GM23338 (cell line): ENCODE measurements around the gene SNF8. TPM values are rescaled to one million over a fixed set of nuclear protein-coding genes. Genes with fewer than 3 reads are reported as not detected.

ENCODE experiments used
- ATAC-seq: fragments of 200-7000 bp; cut with Tn5 transposase; 3 replicates; pipeline ENCODE4 v1.9.1; 2020
- DNase-seq: peaks from one replicate; pipeline ENCODE4 v3.0.0-alpha.2; 2015; ENCODE audit warnings: low spot score
- H2AFZ ChIP-seq: fragments of 200-600 bp; sonication (generic); 2 replicates; pipeline ENCODE4 v1.8.0; 2016; ENCODE audit warnings: antibody characterized with exemption, mild to moderate bottlenecking, moderate library complexity
- H3F3A ChIP-seq: fragments of 200-600 bp; sonication (generic); replicated peaks from 2 replicates; pipeline ENCODE4 v1.8.0; 2017; ENCODE audit warnings: antibody characterized with exemption, mixed run types, low read depth
- H3K27ac ChIP-seq: fragments of 200-600 bp; sonication (generic); 2 replicates; pipeline ENCODE4 v1.6.1; 2016; ENCODE audit warnings: low read depth
- H3K27me3 ChIP-seq: fragments of 200-600 bp; sonication (generic); 2 replicates; pipeline ENCODE4 v1.8.0; 2016; ENCODE audit warnings: mild to moderate bottlenecking, mixed run types, moderate library complexity; ENCODE audit not compliant: insufficient read depth
- H3K36me3 ChIP-seq: fragments of 200-600 bp; sonication (generic); 2 replicates; pipeline ENCODE4 v1.8.0; 2016; ENCODE audit warnings: mild to moderate bottlenecking; ENCODE audit not compliant: insufficient read depth
- H3K4me1 ChIP-seq: fragments of 200-600 bp; sonication (generic); 2 replicates; pipeline ENCODE4 v1.8.0; 2016; ENCODE audit warnings: mild to moderate bottlenecking, moderate library complexity; ENCODE audit not compliant: insufficient read depth
- H3K4me2 ChIP-seq: fragments of 200-600 bp; sonication (generic); 2 replicates; pipeline ENCODE4 v1.7.1; 2017; ENCODE audit warnings: mixed run types
- H3K4me3 ChIP-seq: fragments of 200-600 bp; sonication (generic); 2 replicates; pipeline ENCODE4 v1.6.1; 2016; ENCODE audit warnings: mixed run types
- H3K79me2 ChIP-seq: fragments of 200-600 bp; sonication (generic); replicated peaks from 2 replicates; pipeline ENCODE4 v1.8.0; 2017; ENCODE audit warnings: mild to moderate bottlenecking; ENCODE audit not compliant: insufficient read depth
- H3K9me2 ChIP-seq: fragments of 200-600 bp; sonication (generic); 2 replicates; pipeline ENCODE4 v1.8.0; 2017; ENCODE audit not compliant: insufficient read depth
- H4K20me1 ChIP-seq: fragments of 200-600 bp; sonication (generic); replicated peaks from 2 replicates; pipeline ENCODE4 v1.8.0; 2017; ENCODE audit warnings: mild to moderate bottlenecking; ENCODE audit not compliant: insufficient read depth
- H3K27ac Mint-ChIP-seq: 2 replicates; pipeline ENCODE4 v1.8.0; 2020; ENCODE audit warnings: inconsistent platforms, mild to moderate bottlenecking, moderate library complexity, mixed read lengths
- H3K27me3 Mint-ChIP-seq: 3 replicates; pipeline ENCODE4 v1.8.0; 2022; ENCODE audit warnings: low read depth, mild to moderate bottlenecking, moderate library complexity, mixed read lengths, inconsistent platforms; ENCODE audit not compliant: insufficient read depth, poor library complexity
- H3K36me3 Mint-ChIP-seq: 3 replicates; pipeline ENCODE4 v1.8.0; 2021; ENCODE audit warnings: low read depth, mild to moderate bottlenecking, inconsistent platforms, moderate library complexity, mixed read lengths
- H3K4me1 Mint-ChIP-seq: 3 replicates; pipeline ENCODE4 v1.8.0; 2020; ENCODE audit warnings: mild to moderate bottlenecking, inconsistent platforms, mixed read lengths
- H3K4me3 Mint-ChIP-seq: 3 replicates; pipeline ENCODE4 v1.8.0; 2021; ENCODE audit warnings: moderate library complexity, mild to moderate bottlenecking, inconsistent platforms, mixed read lengths
- H3K9me3 Mint-ChIP-seq: 3 replicates; pipeline ENCODE4 v1.8.0; 2020; ENCODE audit warnings: moderate library complexity, mild to moderate bottlenecking, inconsistent platforms, mixed read lengths
- CREB1 ChIP-seq: fragments of 250-450 bp; sonication (Bioruptor Pico); IDR thresholded peaks from 2 replicates; pipeline ENCODE4 v1.5.0; 2020; ENCODE audit warnings: low read depth, mild to moderate bottlenecking, moderate library complexity
- CTCF ChIP-seq, 2 experiments: fragments of 200-600 bp in 1 of 2; sonication (generic) in 1 of 2; conservative IDR thresholded peaks; 2 replicates each; pipeline versions ENCODE4 v1.5.1 to v1.6.1; 2016 to 2017; ENCODE audit warnings: antibody characterized with exemption in 2 of 2, low read depth in 2 of 2, mild to moderate bottlenecking in 2 of 2, moderate library complexity in 1 of 2
- ETS1 ChIP-seq: IDR thresholded peaks from 2 replicates; pipeline ENCODE4 v1.6.1; 2016; ENCODE audit warnings: antibody characterized with exemption
- EZH2 ChIP-seq: fragments of 200-600 bp; sonication (generic); IDR thresholded peaks from one replicate; pipeline ENCODE4 v1.8.0; 2017; ENCODE audit warnings: antibody characterized with exemption, mild to moderate bottlenecking, low read depth; ENCODE audit not compliant: unreplicated experiment
- EZH2phosphoT487 ChIP-seq: fragments of 200-600 bp; sonication (generic); IDR thresholded peaks from one replicate; pipeline ENCODE4 v1.8.1; 2018; ENCODE audit warnings: antibody characterized with exemption; ENCODE audit not compliant: unreplicated experiment
- JUNB ChIP-seq: IDR thresholded peaks from one replicate; pipeline ENCODE4 v1.6.1; 2016; ENCODE audit warnings: antibody characterized with exemption; ENCODE audit not compliant: unreplicated experiment
- NANOG ChIP-seq: IDR thresholded peaks from 2 replicates; pipeline ENCODE4 v1.6.1; 2016; ENCODE audit warnings: antibody characterized with exemption, borderline replicate concordance
- POLR2AphosphoS5 ChIP-seq: IDR thresholded peaks from 2 replicates; pipeline ENCODE4 v1.6.1; 2016; ENCODE audit warnings: antibody characterized with exemption, low read depth
- REST ChIP-seq: IDR thresholded peaks from one replicate; pipeline ENCODE4 v1.6.1; 2018; ENCODE audit warnings: antibody characterized with exemption; ENCODE audit not compliant: unreplicated experiment
- STAT1 ChIP-seq: IDR thresholded peaks from one replicate; pipeline ENCODE4 v1.6.1; 2016; ENCODE audit warnings: antibody characterized with exemption; ENCODE audit not compliant: unreplicated experiment
- ZNF331 ChIP-seq: fragments of 250-450 bp; sonication (Bioruptor Pico); IDR thresholded peaks from 2 replicates; pipeline ENCODE4 v1.5.0; 2020; ENCODE audit warnings: low read depth, mild to moderate bottlenecking, moderate library complexity
- ZNF462 ChIP-seq: fragments of 250-450 bp; sonication (Bioruptor Pico); IDR thresholded peaks from 2 replicates; pipeline ENCODE4 v1.5.0; 2020; ENCODE audit warnings: mild to moderate bottlenecking, moderate library complexity
- polyA plus RNA-seq: library from polyadenylated mRNA; unstranded; fragments of >200 nt; fragmentation: Nextera tagmentation; extraction: Ambion mirVana; gene quantifications from 2 replicates; pipeline ENCODE4 v1.2.1, GENCODE V29; 2016
- total RNA-seq: library from RNA; depleted of rRNA; stranded (reverse); fragments of >200 nt; shearing (Covaris generic); gene quantifications from 2 replicates; pipeline ENCODE4 v1.2.3, GENCODE V29; 2014

Gene SNF8
- total and polyA plus RNA-seq, 2 experiments from 2014 or later: 88.5 to 113 TPM

- TF ChIP-seq ZNF462 (CRISPR knock-in tag): no peak
These were observed 9.7 kb upstream of the SNF8 start (continued) for GRCh38 chr17:48954300-48954755.

- H3K4me3 ChIP-seq: no peak overlapping the region
- no peaks in the 10 kb centered on the region for H3K79me2 ChIP-seq
- H3K4me1 Mint-ChIP-seq: peaks cover 8% of the 10 kb centered on the region
- no peaks in the 10 kb centered on the region for H3K36me3 Mint-ChIP-seq
- H3K36me3 ChIP-seq: no peaks in the 10 kb centered on the region
- no peaks in the 10 kb centered on the region for H3K27me3 ChIP-seq
- no peak overlapping the region for H3K4me2 ChIP-seq
- H4K20me1 ChIP-seq: no peaks in the 10 kb centered on the region
- H2AFZ ChIP-seq: 0 out of 2 replicates have a peak overlapping the region, but pooled peaks have one; percentile 43
- peaks cover 11% of the 10 kb centered on the region for H3K27me3 Mint-ChIP-seq
- no peak overlapping the region for H3K27ac ChIP-seq
- no peak overlapping the region; the same call in 2 of the 3 replicates for H3K4me3 Mint-ChIP-seq
- H3F3A ChIP-seq: no peaks in the 10 kb centered on the region
- ATAC-seq (no peak), DNase-seq (no peak)
- 0 out of 2 replicates have a peak, but pooled peaks cover 3% of the 10 kb centered on the region for H3K4me1 ChIP-seq
- H3K27ac Mint-ChIP-seq: no peak overlapping the region
- no peaks in the 10 kb centered on the region for H3K9me2 ChIP-seq
- 0 out of 3 replicates have a peak, but pooled peaks cover under 1% of the 10 kb centered on the region for H3K9me3 Mint-ChIP-seq
- no peak for TF ChIP-seq CREB1 (CRISPR knock-in tag)
- no peak for TF ChIP-seq EZH2
- TF ChIP-seq CTCF (conservative IDR thresholded peaks at IDR 0.05; ENCODE audit: low read depth in 2 of 2): no peak
- TF ChIP-seq JUNB: no peak
- no peak for TF ChIP-seq REST
- TF ChIP-seq POLR2AphosphoS5: no peak
- no peak for TF ChIP-seq NANOG
- TF ChIP-seq STAT1: no peak
- TF ChIP-seq ZNF331: no peak
- TF ChIP-seq EZH2phosphoT487: no peak
- no peak for TF ChIP-seq ETS1
These were observed 8.3 kb upstream of the SNF8 start for GRCh38 chr17:48952904-48953303.
